ENCODE measurements around the gene SCYL2. TPM values are rescaled to one million over a fixed set of nuclear protein-coding genes. Genes with fewer than 3 reads are reported as not detected.

SCYL2 gene
- total RNA-seq, 4 donors from 2014 or later, result 28.9 to 44.9 (median 33.3) TPM

DNA sequence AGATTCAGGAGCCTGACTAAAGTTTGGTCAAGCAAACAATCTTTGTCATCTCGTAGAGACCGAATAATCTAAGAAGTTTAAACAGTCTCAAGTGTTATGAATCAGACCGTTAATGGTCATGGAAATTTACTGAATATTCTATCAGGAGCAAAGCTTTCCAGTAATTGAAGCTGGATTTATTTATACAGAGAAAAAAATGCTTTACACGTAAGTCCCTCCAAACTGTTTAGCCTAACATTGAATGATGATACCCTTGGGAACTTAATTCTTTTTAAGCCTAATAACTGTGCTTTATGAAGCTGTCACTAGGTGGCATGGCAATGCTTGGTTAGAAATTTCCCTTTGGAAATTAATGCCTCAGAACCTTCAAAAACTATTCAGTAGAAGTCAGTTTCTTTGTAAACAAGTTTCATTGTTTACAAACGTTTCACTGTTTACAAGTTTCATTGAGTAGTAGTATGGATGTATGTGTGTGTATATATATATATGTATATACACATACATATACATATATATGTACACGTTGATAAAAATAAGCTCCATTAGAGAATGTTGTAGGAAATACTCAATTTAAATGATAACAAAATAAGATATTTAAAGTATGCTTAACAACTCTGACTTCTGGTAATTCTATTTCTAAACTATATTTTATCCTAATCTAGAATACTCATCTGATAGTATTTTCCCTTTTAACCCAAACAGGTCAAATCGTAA, 32.2 kb upstream of the SCYL2 start:
- H3K36me3 ChIP-seq, result no peaks in the 10 kb centered on the region
- in situ Hi-C loops (cut with MboI; ENCODE audit: low sequenced_read_pairs in 4 of 4) (loop anchor here in 3 of 4 donors (10.0 to 25.0 kb wide), 3 partner anchors 328 to 503 kb away; partner anchors contain the start of gene GAS2L3 (in 3 of the 3)), intact Hi-C loops (cut with DNase I; ENCODE audit: low total_unique reads) (loop anchor here (2.0 to 5.0 kb wide), 3 partner anchors 34 to 506 kb away; no protein-coding TSS in a partner anchor)
- peak overlapping the region in 2 of 4 donors; percentile 13 to 19 for H3K27ac ChIP-seq
- DNase-seq (no peak), ATAC-seq (peak; percentile 56 to 61)
- H3K27me3 ChIP-seq, result no peaks in the 10 kb centered on the region
- H3K9me3 ChIP-seq, result no peaks in the 10 kb centered on the region
- no peak overlapping the region for H3K4me3 ChIP-seq
- no peak for TF ChIP-seq POLR2A (IDR thresholded peaks at IDR 0.05)
- TF ChIP-seq, protein P1, sequence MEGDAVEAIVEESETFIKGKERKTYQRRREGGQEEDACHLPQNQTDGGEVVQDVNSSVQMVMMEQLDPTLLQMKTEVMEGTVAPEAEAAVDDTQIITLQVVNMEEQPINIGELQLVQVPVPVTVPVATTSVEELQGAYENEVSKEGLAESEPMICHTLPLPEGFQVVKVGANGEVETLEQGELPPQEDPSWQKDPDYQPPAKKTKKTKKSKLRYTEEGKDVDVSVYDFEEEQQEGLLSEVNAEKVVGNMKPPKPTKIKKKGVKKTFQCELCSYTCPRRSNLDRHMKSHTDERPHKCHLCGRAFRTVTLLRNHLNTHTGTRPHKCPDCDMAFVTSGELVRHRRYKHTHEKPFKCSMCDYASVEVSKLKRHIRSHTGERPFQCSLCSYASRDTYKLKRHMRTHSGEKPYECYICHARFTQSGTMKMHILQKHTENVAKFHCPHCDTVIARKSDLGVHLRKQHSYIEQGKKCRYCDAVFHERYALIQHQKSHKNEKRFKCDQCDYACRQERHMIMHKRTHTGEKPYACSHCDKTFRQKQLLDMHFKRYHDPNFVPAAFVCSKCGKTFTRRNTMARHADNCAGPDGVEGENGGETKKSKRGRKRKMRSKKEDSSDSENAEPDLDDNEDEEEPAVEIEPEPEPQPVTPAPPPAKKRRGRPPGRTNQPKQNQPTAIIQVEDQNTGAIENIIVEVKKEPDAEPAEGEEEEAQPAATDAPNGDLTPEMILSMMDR (IDR thresholded peaks at IDR 0.05 in 4 of 5, conservative IDR thresholded peaks at IDR 0.05 in 1 of 5), result peak; percentile 12 to 74 (median 59)
- H3K4me1 ChIP-seq, result no peaks in the 10 kb centered on the region

DNA sequence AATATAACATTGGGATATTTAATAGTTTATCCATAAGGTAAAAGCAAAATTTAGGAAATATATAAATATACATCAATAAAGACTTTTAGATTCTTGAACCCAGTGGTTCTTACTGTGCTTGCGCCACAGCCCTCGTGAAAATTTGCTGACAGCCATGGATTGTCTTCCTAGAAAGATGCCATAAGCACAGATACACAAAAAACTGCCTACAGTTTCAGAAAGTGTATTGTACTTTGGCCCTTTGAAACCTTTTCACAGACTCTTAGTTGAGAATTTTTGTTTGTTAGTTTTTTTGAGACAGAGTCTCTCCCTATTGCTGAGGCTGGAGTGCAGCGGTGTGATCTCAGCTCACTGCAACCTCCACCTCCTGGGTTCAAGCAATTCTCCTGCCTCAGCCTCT, 28.2 kb upstream of the SCYL2 start:
- no peak for ATAC-seq
- Histone ChIP-seq H3K27me3 (no peaks in the 10 kb centered on the region), H3K4me1 (no peaks in the 10 kb centered on the region), H3K9me3 (no peaks in the 10 kb centered on the region), H3K4me3 (no peak overlapping the region), H3K27ac (no peak overlapping the region), H3K36me3 (no peaks in the 10 kb centered on the region)
- intact Hi-C loops (cut with DNase I; ENCODE audit: low total_unique reads) (no loop called here), in situ Hi-C loops (cut with MboI; ENCODE audit: low sequenced_read_pairs in 4 of 4) (loop anchor here in 3 of 4 donors (10.0 to 25.0 kb wide), 3 partner anchors 324 to 498 kb away; partner anchors contain the start of gene GAS2L3 (in 3 of the 3))
- TF ChIP-seq POLR2A (IDR thresholded peaks at IDR 0.05), result no peak
- TF ChIP-seq, protein P1 (IDR thresholded peaks at IDR 0.05 in 4 of 5, conservative IDR thresholded peaks at IDR 0.05 in 1 of 5), result no peak
- no peak for DNase-seq

DNA sequence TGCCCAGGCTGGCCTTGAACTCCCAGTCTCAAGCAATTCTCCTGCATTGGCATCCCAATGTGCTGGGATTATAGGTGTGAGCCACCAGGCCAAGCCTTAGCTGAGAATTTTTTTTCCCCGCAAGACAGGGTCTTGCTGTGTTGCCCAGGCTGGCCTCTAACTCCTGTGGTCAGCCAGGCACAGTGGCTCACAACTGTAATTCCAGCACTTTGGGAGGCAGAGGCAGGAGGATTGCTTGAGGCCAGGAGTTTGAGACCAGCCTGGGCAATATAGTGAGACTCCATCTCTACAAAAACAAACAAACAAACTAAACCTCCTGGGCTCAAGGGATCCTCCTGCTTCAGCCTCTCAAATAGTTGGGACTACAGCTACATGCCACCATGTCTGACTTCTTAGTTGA, 27.4 kb upstream of the SCYL2 start:
- intact Hi-C loops (cut with DNase I; ENCODE audit: low total_unique reads) (no loop called here), in situ Hi-C loops (cut with MboI; ENCODE audit: low sequenced_read_pairs in 4 of 4) (loop anchor here in 3 of 4 donors (10.0 to 25.0 kb wide), 3 partner anchors 323 to 498 kb away; partner anchors contain the start of gene GAS2L3 (in 3 of the 3))
- H3K36me3 ChIP-seq, result no peaks in the 10 kb centered on the region
- H3K9me3 ChIP-seq, result no peaks in the 10 kb centered on the region
- H3K4me1 ChIP-seq, result no peaks in the 10 kb centered on the region
- DNase-seq (no peak), ATAC-seq (no peak)
- no peaks in the 10 kb centered on the region for H3K27me3 ChIP-seq
- no peak overlapping the region for H3K4me3 ChIP-seq
- TF ChIP-seq, protein P1 (IDR thresholded peaks at IDR 0.05 in 4 of 5, conservative IDR thresholded peaks at IDR 0.05 in 1 of 5), result no peak
- no peak for TF ChIP-seq POLR2A (IDR thresholded peaks at IDR 0.05)
- no peak overlapping the region for H3K27ac ChIP-seq

DNA sequence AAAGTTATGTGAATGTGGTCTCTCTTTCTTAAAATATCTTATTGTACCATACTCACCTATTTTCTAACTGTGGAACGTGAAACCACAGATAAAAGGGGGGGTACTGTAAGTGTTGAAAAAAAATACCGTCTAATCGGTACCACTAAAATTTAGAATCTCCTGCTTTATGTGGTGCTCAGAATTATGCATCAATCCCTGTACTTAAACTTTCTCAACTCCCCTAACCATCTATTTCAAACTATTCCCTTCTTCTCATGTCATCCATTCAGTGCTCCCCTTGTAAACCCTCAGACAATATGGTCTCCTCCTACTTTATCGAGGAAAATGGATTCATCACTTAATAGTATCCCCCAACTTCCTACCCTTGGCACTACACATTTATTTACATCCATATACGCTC, 23.8 kb upstream of the SCYL2 start:
- TF ChIP-seq, protein P1 (IDR thresholded peaks at IDR 0.05 in 4 of 5, conservative IDR thresholded peaks at IDR 0.05 in 1 of 5), result no peak
- TF ChIP-seq POLR2A (IDR thresholded peaks at IDR 0.05), result no peak
- ATAC-seq, result no peak
- no peaks in the 10 kb centered on the region for H3K27me3 ChIP-seq
- H3K4me1 ChIP-seq, result no peaks in the 10 kb centered on the region
- H3K36me3 ChIP-seq, result no peaks in the 10 kb centered on the region
- no peak overlapping the region for H3K27ac ChIP-seq
- in situ Hi-C loops (cut with MboI; ENCODE audit: low sequenced_read_pairs in 4 of 4), result loop anchor here in 3 of 4 donors (25.0 kb wide), 2 partner anchors 319 to 494 kb away; partner anchors contain the start of gene GAS2L3 (in 3 of the 3)
- no peak for DNase-seq
- H3K9me3 ChIP-seq, result no peaks in the 10 kb centered on the region
- intact Hi-C loops (cut with DNase I; ENCODE audit: low total_unique reads), result no loop called here
- no peak overlapping the region for H3K4me3 ChIP-seq

All from gastrocnemius medialis (tissue), 4 donors.